Activated T-cell treated with anti-CD3 and anti-CD28 coated beads, Interleukin-2, amount 50 U/mL, for 72 hours (primary cell): ENCODE data around the gene CCDC154. TPM values are rescaled to one million over a fixed set of nuclear protein-coding genes. Genes with fewer than 3 reads are reported as not detected.

Experiments used
- ATAC-seq, 2 donors: fragments of 150-1000 bp; cut with Tn5 transposase; replicated peaks in 1 of 2; 2 replicates each; pipeline ENCODE4 v1.10.0; 2021; ENCODE audit warnings: moderate library complexity in 2 of 2, mild to moderate bottlenecking in 1 of 2
- DNase-seq, 2 donors: peaks; one replicate each; pipeline ENCODE4 v3.0.0; 2021 to 2022; ENCODE audit warnings: mixed read lengths in 1 of 2
- H3K27ac Mint-ChIP-seq: one replicate; pipeline ENCODE4 v1.8.0; 2022; ENCODE audit warnings: mild to moderate bottlenecking, moderate library complexity, mixed read lengths
- H3K27me3 Mint-ChIP-seq: one replicate; pipeline ENCODE4 v1.8.0; 2022; ENCODE audit warnings: low read depth, mixed read lengths
- H3K36me3 Mint-ChIP-seq, 2 donors: one replicate each; pipeline ENCODE4 v1.8.0; 2022; ENCODE audit warnings: mixed read lengths in 2 of 2, mild to moderate bottlenecking in 1 of 2; ENCODE audit not compliant: insufficient read depth in 2 of 2
- H3K4me1 Mint-ChIP-seq: one replicate; pipeline ENCODE4 v1.8.0; 2022; ENCODE audit warnings: low read depth, mixed read lengths
- H3K4me3 Mint-ChIP-seq, 2 donors: one replicate each; pipeline ENCODE4 v1.8.0; 2022; ENCODE audit warnings: mild to moderate bottlenecking in 2 of 2, mixed read lengths in 2 of 2, moderate library complexity in 2 of 2
- H3K9me3 Mint-ChIP-seq, 2 donors: one replicate each; pipeline ENCODE4 v1.8.0; 2022; ENCODE audit warnings: mixed read lengths in 2 of 2
- total RNA-seq, 2 donors: library from RNA; stranded (reverse); gene quantifications; one replicate each; pipeline ENCODE4 v1.2.3, GENCODE V29; 2022

CCDC154 gene
- total RNA-seq, 2 donors from 2014 or later, result 2.7 to 3.4 TPM

- ATAC-seq, result no peak
- H3K27me3 Mint-ChIP-seq, result no peaks in the 10 kb centered on the region
Measured at GRCh38 chr16:1434644-1435592, 9.4 kb downstream of the CCDC154 start.

GRCh38 chr16:1433756-1434155, 10.6 kb downstream of the CCDC154 start:
- H3K4me1 Mint-ChIP-seq, result no peaks in the 10 kb centered on the region
- no peaks in the 10 kb centered on the region for H3K36me3 Mint-ChIP-seq
- no peak overlapping the region for H3K4me3 Mint-ChIP-seq
- DNase-seq, result no peak
- H3K27ac Mint-ChIP-seq, result no peak overlapping the region
- ATAC-seq, result no peak
- no peaks in the 10 kb centered on the region for H3K9me3 Mint-ChIP-seq
- H3K27me3 Mint-ChIP-seq, result no peaks in the 10 kb centered on the region

More at GRCh38 chr16:1434644-1435592, 9.4 kb downstream of the CCDC154 start:
- no peaks in the 10 kb centered on the region for H3K9me3 Mint-ChIP-seq
- H3K4me1 Mint-ChIP-seq, result no peaks in the 10 kb centered on the region
- H3K4me3 Mint-ChIP-seq, result no peak overlapping the region
- H3K27ac Mint-ChIP-seq, result no peak overlapping the region
- DNase-seq, result no peak
- no peaks in the 10 kb centered on the region for H3K36me3 Mint-ChIP-seq

GRCh38 chr16:1433263-1433560, 11.1 kb downstream of the CCDC154 start:
- H3K36me3 Mint-ChIP-seq, result no peaks in the 10 kb centered on the region

GRCh38 chr16:1432388-1433262, 11.7 kb downstream of the CCDC154 start:
- no peaks in the 10 kb centered on the region for H3K36me3 Mint-ChIP-seq
- DNase-seq (no peak), ATAC-seq (no peak)
- no peak overlapping the region for H3K27ac Mint-ChIP-seq
- H3K9me3 Mint-ChIP-seq, result no peaks in the 10 kb centered on the region
- H3K4me3 Mint-ChIP-seq, result no peak overlapping the region
- H3K4me1 Mint-ChIP-seq, result no peaks in the 10 kb centered on the region
- no peaks in the 10 kb centered on the region for H3K27me3 Mint-ChIP-seq

More at GRCh38 chr16:1433263-1433560, 11.1 kb downstream of the CCDC154 start:
- no peaks in the 10 kb centered on the region for H3K27me3 Mint-ChIP-seq
- DNase-seq, result no peak
- no peak for ATAC-seq
- H3K9me3 Mint-ChIP-seq, result no peaks in the 10 kb centered on the region
- H3K4me3 Mint-ChIP-seq, result no peak overlapping the region
- no peak overlapping the region for H3K27ac Mint-ChIP-seq
- no peaks in the 10 kb centered on the region for H3K4me1 Mint-ChIP-seq

GRCh38 chr16:1431497-1432270, 12.7 kb downstream of the CCDC154 start:
- DNase-seq (no peak), ATAC-seq (no peak)
- Mint-ChIP-seq H3K36me3 (no peaks in the 10 kb centered on the region), H3K4me3 (no peak overlapping the region), H3K27ac (no peak overlapping the region), H3K9me3 (no peaks in the 10 kb centered on the region), H3K27me3 (no peaks in the 10 kb centered on the region), H3K4me1 (no peaks in the 10 kb centered on the region)

- Mint-ChIP-seq H3K27ac (no peak within 1 kb of the TSS), H3K9me3 (no peaks in the 10 kb centered on the region), H3K4me3 (no peak within 1 kb of the TSS), H3K27me3 (no peaks in the 10 kb centered on the region), H3K36me3 (no peaks in the 10 kb centered on the region), H3K4me1 (no peaks in the 10 kb centered on the region)
- no peak for DNase-seq
- ATAC-seq, result no peak
Measured at GRCh38 chr16:1430759-1431496, 13.4 kb downstream of the CCDC154 start, which contains the start of gene PERCC1. Gene PERCC1 (plus strand): TSS chr16:1431078. CDS start chr16:1432594, 1,516 bp downstream.

- no peak for ATAC-seq
- H3K4me3 Mint-ChIP-seq, result no peak overlapping the region
Measured at GRCh38 chr16:1430214-1430758, 14.1 kb downstream of the CCDC154 start.

GRCh38 chr16:1429631-1430030, 14.7 kb downstream of the CCDC154 start:
- no peak overlapping the region for H3K27ac Mint-ChIP-seq
- H3K36me3 Mint-ChIP-seq, result no peaks in the 10 kb centered on the region
- DNase-seq, result no peak
- ATAC-seq, result no peak
- no peaks in the 10 kb centered on the region for H3K4me1 Mint-ChIP-seq
- H3K9me3 Mint-ChIP-seq, result no peaks in the 10 kb centered on the region
- no peaks in the 10 kb centered on the region for H3K27me3 Mint-ChIP-seq
- H3K4me3 Mint-ChIP-seq, result no peak overlapping the region

More at GRCh38 chr16:1430214-1430758, 14.1 kb downstream of the CCDC154 start:
- Mint-ChIP-seq H3K4me1 (no peaks in the 10 kb centered on the region), H3K27me3 (no peaks in the 10 kb centered on the region), H3K9me3 (no peaks in the 10 kb centered on the region), H3K36me3 (no peaks in the 10 kb centered on the region), H3K27ac (no peak overlapping the region)
- no peak for DNase-seq

GRCh38 chr16:1429012-1429411, 15.3 kb downstream of the CCDC154 start:
- H3K4me1 Mint-ChIP-seq, result no peaks in the 10 kb centered on the region
- no peak overlapping the region for H3K27ac Mint-ChIP-seq
- H3K36me3 Mint-ChIP-seq, result no peaks in the 10 kb centered on the region
- DNase-seq (no peak), ATAC-seq (no peak)
- no peak overlapping the region for H3K4me3 Mint-ChIP-seq
- H3K9me3 Mint-ChIP-seq, result no peaks in the 10 kb centered on the region
- H3K27me3 Mint-ChIP-seq, result no peaks in the 10 kb centered on the region

GRCh38 chr16:1428511-1428910, 15.8 kb downstream of the CCDC154 start:
- no peaks in the 10 kb centered on the region for H3K4me1 Mint-ChIP-seq
- no peak overlapping the region for H3K4me3 Mint-ChIP-seq
- H3K27ac Mint-ChIP-seq, result no peak overlapping the region
- peak; percentile 87 to 88 for ATAC-seq
- no peaks in the 10 kb centered on the region for H3K36me3 Mint-ChIP-seq
- peak; percentile 79 for DNase-seq
- no peaks in the 10 kb centered on the region for H3K27me3 Mint-ChIP-seq
- no peaks in the 10 kb centered on the region for H3K9me3 Mint-ChIP-seq

GRCh38 chr16:1427473-1428461, 16.6 kb downstream of the CCDC154 start:
- ATAC-seq (no peak), DNase-seq (no peak)
- Mint-ChIP-seq H3K9me3 (no peaks in the 10 kb centered on the region), H3K4me3 (no peak overlapping the region), H3K36me3 (peaks cover 0 to 2% of the 10 kb centered on the region in 2 donors), H3K4me1 (no peaks in the 10 kb centered on the region), H3K27ac (no peak overlapping the region), H3K27me3 (no peaks in the 10 kb centered on the region)
